Thyroid gland (tissue), 4 donors: ENCODE data around the gene PAM. TPM values are rescaled to one million over a fixed set of nuclear protein-coding genes. Genes with fewer than 3 reads are reported as not detected.

ENCODE experiments used
- DNase-seq, 2 donors: peaks; one replicate each; pipeline ENCODE4 v3.0.0-alpha.2; 2019
- H3K27ac ChIP-seq, 3 donors: fragments of 200-600 bp; sonication (generic); 1 replicate in 2 of 3; 2 replicates in 1 of 3; pipeline ENCODE4 v1.5.1; 2016 to 2019; ENCODE audit warnings: mild to moderate bottlenecking in 1 of 3, moderate library complexity in 1 of 3
- H3K27me3 ChIP-seq: fragments of 200-600 bp; sonication (generic); one replicate; pipeline ENCODE4 v1.5.1; 2019
- H3K36me3 ChIP-seq, 2 donors: fragments of 200-600 bp; sonication (generic); one replicate each; pipeline ENCODE4 v1.5.1; 2016 to 2019
- H3K4me1 ChIP-seq, 2 donors: fragments of 200-600 bp; sonication (generic); one replicate each; pipeline ENCODE4 v1.5.1; 2017 to 2019
- H3K4me3 ChIP-seq, 3 donors: fragments of 200-600 bp; sonication (generic); replicated peaks in 1 of 3; 1 replicate in 2 of 3; 2 replicates in 1 of 3; pipeline ENCODE4 v1.5.1; 2016; ENCODE audit warnings: mild to moderate bottlenecking in 1 of 3
- H3K9me3 ChIP-seq: fragments of 200-600 bp; sonication (generic); one replicate; pipeline ENCODE4 v1.5.1; 2017
- CTCF ChIP-seq, 6 experiments: fragments of 200-600 bp in 3 of 6; fragments of 450-650 bp in 3 of 6; sonication (generic) in 3 of 6; IDR thresholded peaks; one replicate each; pipeline ENCODE4 v1.5.1; 2016 to 2019; ENCODE audit warnings: antibody characterized with exemption in 6 of 6, mild to moderate bottlenecking in 2 of 6, inconsistent platforms in 1 of 6, moderate library complexity in 1 of 6
- POLR2A ChIP-seq, 2 donors: fragments of 450-650 bp; IDR thresholded peaks; one replicate each; pipeline ENCODE4 v1.6.1; 2017; ENCODE audit warnings: antibody characterized with exemption in 2 of 2, mild to moderate bottlenecking in 2 of 2, moderate library complexity in 1 of 2
- WGBS, 2 donors: methylation state at CpG; one replicate each; pipeline ENCODE4 v1.1.5; 2017; 5-methylcytosine and 5-hydroxymethylcytosine counted together
- intact Hi-C: fragments of 100-400 bp; cut with DNase I; formaldehyde crosslinking; loops from one replicate; pipeline ENCODE4 v1.15.1; 2023
- total RNA-seq, 4 donors: library from RNA; depleted of rRNA; stranded (reverse); fragments of >200 nt; gene quantifications; one replicate each; pipeline ENCODE4 v1.2.3, GENCODE V29; 2016

PAM gene
- total RNA-seq, 4 donors from 2014 or later = 175 to 250 (median 202) TPM

DNA sequence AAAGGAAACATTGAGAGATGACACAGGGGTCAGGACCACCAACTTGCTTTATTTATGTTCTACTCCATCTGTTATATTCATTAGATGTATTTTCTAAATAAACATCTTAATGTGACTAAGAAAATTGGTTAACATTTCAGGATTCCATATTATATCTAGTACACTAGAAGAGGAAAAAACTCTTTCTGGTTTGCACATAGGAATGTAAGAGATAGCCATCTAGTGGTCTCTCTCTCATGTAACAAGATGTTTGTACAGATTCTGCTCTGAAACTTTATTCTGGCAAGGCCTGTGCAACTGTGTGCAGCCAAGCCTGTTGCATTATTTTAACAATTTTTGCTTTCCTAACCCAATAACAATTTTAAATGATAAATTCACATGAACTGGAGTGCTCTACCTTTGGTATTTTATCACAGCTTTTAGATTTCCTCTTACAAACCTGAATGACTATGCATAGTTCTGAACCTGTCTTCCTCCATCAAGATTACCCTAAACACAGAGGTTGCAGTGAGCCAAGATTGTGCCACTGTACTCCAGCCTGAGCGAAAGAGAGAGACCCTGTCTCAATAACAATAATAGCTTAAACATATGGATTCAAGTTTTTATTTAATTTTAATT is 216.7 kb downstream of the PAM start:
- intact Hi-C loops = no loop called here
- H3K27ac ChIP-seq = no peak overlapping the region
- no peaks in the 10 kb centered on the region for H3K36me3 ChIP-seq
- 83 to 85% methylated on average over 1 of the region's 1 CpG for WGBS, 2 donors
- no peak for DNase-seq
- H3K4me1 ChIP-seq = no peaks in the 10 kb centered on the region
- no peak overlapping the region for H3K4me3 ChIP-seq
- no peaks in the 10 kb centered on the region for H3K27me3 ChIP-seq
- no peaks in the 10 kb centered on the region for H3K9me3 ChIP-seq
- peak in 3 of 6 experiments; percentile 56 to 63 (median 61) for TF ChIP-seq CTCF (IDR thresholded peaks at IDR 0.05)
- TF ChIP-seq POLR2A (IDR thresholded peaks at IDR 0.05) = no peak

- WGBS, 2 donors = 90 to 91% methylated on average over 3 of the region's 3 CpGs
- Histone ChIP-seq H3K27ac (no peak overlapping the region), H3K4me3 (no peak overlapping the region), H3K27me3 (no peaks in the 10 kb centered on the region), H3K4me1 (no peaks in the 10 kb centered on the region), H3K36me3 (no peaks in the 10 kb centered on the region), H3K9me3 (no peaks in the 10 kb centered on the region)
- intact Hi-C loops = no loop called here
- DNase-seq = no peak
- TF ChIP-seq CTCF (IDR thresholded peaks at IDR 0.05) (no peak), POLR2A (IDR thresholded peaks at IDR 0.05) (no peak)
Measured at GRCh38 chr5:102974177-102974576, 219.1 kb downstream of the PAM start.

- WGBS, 2 donors = 84 to 95% methylated on average over 4 of the region's 4 CpGs
- no peak for DNase-seq
Measured at GRCh38 chr5:102975045-102975444, 219.9 kb downstream of the PAM start.

GRCh38 chr5:102975457-102976182 is 220.5 kb downstream of the PAM start:
- DNase-seq = no peak
- intact Hi-C loops = no loop called here
- no peaks in the 10 kb centered on the region for H3K4me1 ChIP-seq
- no peaks in the 10 kb centered on the region for H3K36me3 ChIP-seq
- H3K4me3 ChIP-seq = no peak overlapping the region
- H3K27me3 ChIP-seq = no peaks in the 10 kb centered on the region
- H3K27ac ChIP-seq = no peak overlapping the region
- no peak for TF ChIP-seq CTCF (IDR thresholded peaks at IDR 0.05)
- TF ChIP-seq POLR2A (IDR thresholded peaks at IDR 0.05) = no peak
- WGBS, 2 donors = 80 to 82% methylated on average over 3 of the region's 3 CpGs
- no peaks in the 10 kb centered on the region for H3K9me3 ChIP-seq

More at GRCh38 chr5:102975045-102975444, 219.9 kb downstream of the PAM start:
- no peak for TF ChIP-seq CTCF (IDR thresholded peaks at IDR 0.05)
- TF ChIP-seq POLR2A (IDR thresholded peaks at IDR 0.05) = no peak
- Histone ChIP-seq H3K27ac (no peak overlapping the region), H3K9me3 (no peaks in the 10 kb centered on the region), H3K36me3 (no peaks in the 10 kb centered on the region), H3K4me3 (no peak overlapping the region), H3K27me3 (no peaks in the 10 kb centered on the region), H3K4me1 (no peaks in the 10 kb centered on the region)
- intact Hi-C loops = no loop called here

- no peaks in the 10 kb centered on the region for H3K27me3 ChIP-seq
- 96 to 100% methylated on average over 2 to 3 of the region's 3 CpGs for WGBS, 2 donors
- H3K4me1 ChIP-seq = no peaks in the 10 kb centered on the region
- H3K36me3 ChIP-seq = no peaks in the 10 kb centered on the region
- intact Hi-C loops = no loop called here
- H3K4me3 ChIP-seq = no peak overlapping the region
- no peak overlapping the region for H3K27ac ChIP-seq
- TF ChIP-seq CTCF (IDR thresholded peaks at IDR 0.05) (no peak), POLR2A (IDR thresholded peaks at IDR 0.05) (no peak)
- no peak for DNase-seq
- H3K9me3 ChIP-seq = no peaks in the 10 kb centered on the region
Measured at GRCh38 chr5:102981957-102982635, 227.0 kb downstream of the PAM start.
